B cell (primary cell): ENCODE data around the gene FAM53A. TPM values are rescaled to one million over a fixed set of nuclear protein-coding genes. Genes with fewer than 3 reads are reported as not detected.

Experiments used
- ATAC-seq: fragments of 200-7000 bp; cut with Tn5 transposase; one replicate; pipeline ENCODE4 v1.10.0; 2021; ENCODE audit warnings: low read depth, mild to moderate bottlenecking, moderate number of reproducible peaks, moderate library complexity
- CTCF ChIA-PET: fragments of 350-600 bp; sonication (Branson Sonifier 250); formaldehyde crosslinking; loops from one replicate; lab custom pipeline; 2021; ENCODE audit warnings: antibody characterized with exemption, inconsistent platforms; lab: Charles Lee
- POLR2A ChIA-PET: fragments of 350-600 bp; sonication (Branson Sonifier 250); formaldehyde crosslinking; loops from one replicate; lab custom pipeline; 2021; ENCODE audit warnings: antibody characterized with exemption; lab: Charles Lee
- DNase-seq: peaks from one replicate; pipeline ENCODE4 v3.0.0; 2013
- H2AFZ ChIP-seq: 2 replicates; pipeline ENCODE4 v1.6.1; 2012; ENCODE audit warnings: mild to moderate bottlenecking, low read depth, low read length; ENCODE audit not compliant: insufficient read depth, poor library complexity, severe bottlenecking
- H3K27ac ChIP-seq, 2 donors: 1 replicate in 1 of 2; 2 replicates in 1 of 2; pipeline ENCODE4 v1.5.1; 2012 to 2013; ENCODE audit warnings: low read length in 2 of 2, mild to moderate bottlenecking in 2 of 2, moderate library complexity in 1 of 2
- H3K27me3 ChIP-seq, 4 experiments: fragments of 200-600 bp in 1 of 4; sonication (generic) in 1 of 4; replicated peaks in 1 of 4; 1 replicate in 2 of 4; 2 replicates in 2 of 4; pipeline versions ENCODE4 v1.6.1 to v1.7.0; 2013 to 2016; ENCODE audit warnings: low read length in 3 of 4, mild to moderate bottlenecking in 2 of 4, mixed read lengths in 1 of 4, moderate library complexity in 1 of 4; ENCODE audit not compliant: insufficient read depth in 4 of 4, control insufficient read depth in 3 of 4; ENCODE audit errors: control extremely low read depth in 1 of 4
- H3K36me3 ChIP-seq, 2 experiments: replicated peaks in 1 of 2; 1 replicate in 1 of 2; 2 replicates in 1 of 2; pipeline versions ENCODE4 v1.6.1 to v1.7.1; 2013; ENCODE audit warnings: low read length in 1 of 2; ENCODE audit not compliant: insufficient read depth in 2 of 2, control insufficient read depth in 1 of 2; ENCODE audit errors: control extremely low read depth in 1 of 2, extremely low read depth in 1 of 2
- H3K4me1 ChIP-seq, 2 donors: fragments of 200-600 bp in 1 of 2; sonication (generic) in 1 of 2; 1 replicate in 1 of 2; 2 replicates in 1 of 2; pipeline versions ENCODE4 v1.5.1 to v1.6.1; 2013 to 2017; ENCODE audit warnings: low read length in 2 of 2; ENCODE audit not compliant: control insufficient read depth in 2 of 2, insufficient read depth in 2 of 2
- H3K4me2 ChIP-seq: replicated peaks from 2 replicates; pipeline ENCODE3; 2012; ENCODE audit warnings: mild to moderate bottlenecking, low read depth, low read length; ENCODE audit not compliant: poor library complexity, severe bottlenecking
- H3K4me3 ChIP-seq, 5 experiments: fragments of 200-600 bp in 1 of 5; sonication (generic) in 1 of 5; 1 replicate in 3 of 5; 2 replicates in 2 of 5; pipeline versions ENCODE4 v1.5.1 to v1.7.0; 2011 to 2016; ENCODE audit warnings: low read length in 4 of 5, mild to moderate bottlenecking in 4 of 5, low read depth in 2 of 5, control low read depth in 1 of 5, moderate library complexity in 1 of 5; ENCODE audit not compliant: insufficient read depth in 1 of 5; ENCODE audit errors: control extremely low read depth in 1 of 5, extremely low read depth in 1 of 5
- H3K79me2 ChIP-seq: fragments of 200-600 bp; sonication (generic); one replicate; pipeline ENCODE4 v1.6.0; 2016; ENCODE audit warnings: low read length; ENCODE audit not compliant: control insufficient read depth, insufficient read depth
- H3K9ac ChIP-seq: fragments of 200-600 bp; sonication (generic); 2 replicates; pipeline ENCODE4 v1.6.1; 2017; ENCODE audit warnings: mild to moderate bottlenecking, low read length, moderate library complexity
- H3K9me3 ChIP-seq, 3 donors: one replicate each; pipeline versions ENCODE4 v1.6.1 to v1.7.1; 2013; ENCODE audit warnings: low read length in 2 of 3; ENCODE audit not compliant: control insufficient read depth in 2 of 3, insufficient read depth in 1 of 3; ENCODE audit errors: control extremely low read depth in 1 of 3
- H4K20me1 ChIP-seq: 2 replicates; pipeline ENCODE4 v1.6.0; 2012; ENCODE audit warnings: mild to moderate bottlenecking, low read length; ENCODE audit not compliant: insufficient read depth, control insufficient read depth, poor library complexity, severe bottlenecking
- H3K27ac Mint-ChIP-seq: one replicate; pipeline ENCODE4 v1.8.0; 2021; ENCODE audit warnings: mixed read lengths
- H3K27me3 Mint-ChIP-seq: one replicate; pipeline ENCODE4 v1.8.0; 2021; ENCODE audit warnings: mixed read lengths
- H3K4me1 Mint-ChIP-seq: one replicate; pipeline ENCODE4 v1.8.0; 2021; ENCODE audit warnings: mixed read lengths
- H3K4me3 Mint-ChIP-seq: one replicate; pipeline ENCODE4 v1.8.0; 2021; ENCODE audit warnings: mixed read lengths
- H3K9me3 Mint-ChIP-seq: one replicate; pipeline ENCODE4 v1.8.0; 2022; ENCODE audit warnings: mixed read lengths; ENCODE audit not compliant: insufficient read depth
- CTCF ChIP-seq: fragments of 200-600 bp; IDR thresholded peaks from one replicate; pipeline ENCODE4 v1.8.0; 2022; ENCODE audit warnings: antibody characterized with exemption, mild to moderate bottlenecking
- EZH2 ChIP-seq: IDR thresholded peaks from 2 replicates; pipeline ENCODE4 v1.6.1; 2012; ENCODE audit warnings: borderline replicate concordance, low read depth, mild to moderate bottlenecking, moderate library complexity, low read length; ENCODE audit not compliant: insufficient read depth, poor library complexity, severe bottlenecking
- WGBS: methylation state at CpG from one replicate; pipeline ENCODE4 v1.1.5; 2013; ENCODE audit warnings: missing lambda C conversion rate; ENCODE audit not compliant: insufficient coverage; 5-methylcytosine and 5-hydroxymethylcytosine counted together
- intact Hi-C: fragments of 100-400 bp; cut with micrococcal nuclease; formaldehyde crosslinking; loops from one replicate; pipeline ENCODE4 v1.10.0; 2022
- polyA plus RNA-seq: library from polyadenylated mRNA; depleted of rRNA; stranded (reverse); fragments of >200 nt; gene quantifications from 2 replicates; pipeline ENCODE4 v1.2.3, GENCODE V29; 2012
- total RNA-seq, 2 donors: library from RNA; stranded (reverse); fragments of 120-200 nt in 1 of 2; gene quantifications; 1 replicate in 1 of 2; 2 replicates in 1 of 2; pipeline versions ENCODE4 v1.2.3 to v1.2.4, GENCODE V29; 2013 to 2022

Gene FAM53A
- total and polyA plus RNA-seq, 2 donors (not counting 1 experiment from before 2014, with no cell fraction given), result 2.2 to 4.2 TPM

DNA sequence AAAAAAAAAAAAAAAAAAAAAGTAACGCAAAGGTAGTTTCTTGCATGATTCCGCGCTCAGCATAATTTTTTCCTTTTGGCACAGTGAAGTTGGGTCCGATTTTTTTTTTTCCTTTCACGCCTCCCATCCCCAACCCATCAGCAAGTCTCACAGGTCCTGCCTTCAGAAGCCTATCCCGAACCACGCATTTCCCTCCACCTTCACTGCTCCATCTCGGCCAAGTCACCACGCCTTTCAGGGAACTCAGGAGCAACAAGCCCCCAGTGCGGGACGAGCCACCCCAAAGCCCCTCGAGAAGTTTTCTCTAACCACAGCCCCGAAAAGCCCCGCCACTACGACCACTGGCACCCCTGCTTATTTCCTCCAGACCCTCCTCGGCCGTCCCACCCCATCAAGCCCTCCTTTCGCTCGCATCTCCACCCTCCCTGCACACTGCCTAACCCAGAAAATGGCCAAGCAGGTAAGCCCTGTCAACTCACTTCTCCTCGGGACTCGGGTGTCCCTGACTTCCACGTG is 27.0 kb upstream of the FAM53A start:
- H3K4me1 ChIP-seq, result peaks cover 44 to 50% of the 10 kb centered on the region in 2 donors
- no peak for ATAC-seq
- CTCF ChIA-PET, result interaction anchor here (1.0 to 6.1 kb wide), 4 partner anchors 10 to 145 kb away, joined by 3 to 75 read pairs (median 9); partner anchors contain the start of genes LETM1, TACC3 and TMEM129
- H3K9me3 ChIP-seq, result no peaks in the 10 kb centered on the region
- POLR2A ChIA-PET, result interaction anchor here (0.5 to 3.8 kb wide), 3 partner anchors 11 to 17 kb away, joined by 8 to 61 read pairs (median 12); partner anchors contain the start of genes TACC3 and TMEM129
- H3K79me2 ChIP-seq, result peaks cover 70% of the 10 kb centered on the region
- H3K4me2 ChIP-seq, result peak overlapping the region; percentile 97
- Mint-ChIP-seq H3K4me1 (peaks cover 60% of the 10 kb centered on the region), H3K27ac (peak overlapping the region; percentile 91), H3K9me3 (no peaks in the 10 kb centered on the region), H3K4me3 (peak overlapping the region; percentile 91), H3K27me3 (no peaks in the 10 kb centered on the region)
- H3K36me3 ChIP-seq, result peaks cover 0 to 5% of the 10 kb centered on the region in 2 experiments
- peak overlapping the region; percentile 93 for H3K9ac ChIP-seq
- TF ChIP-seq EZH2 (no peak), CTCF (no peak)
- 19% methylated on average over 22 of the region's 22 CpGs for whole genome bisulfite sequencing
- H4K20me1 ChIP-seq, result peaks cover 37% of the 10 kb centered on the region
- intact Hi-C loops, result loop anchor here (5.0 kb wide), 1 partner anchor 756 kb away; the partner anchor contains the start of gene RNF4
- peak overlapping the region; percentile 64 to 98 (median 92) for H3K4me3 ChIP-seq
- H3K27me3 ChIP-seq, result no peaks in the 10 kb centered on the region
- H2AFZ ChIP-seq, result peak overlapping the region; percentile 84
- DNase-seq, result no peak
- H3K27ac ChIP-seq, result peak overlapping the region; percentile 57 to 99

GRCh38 chr4:1708581-1708980 is 24.5 kb upstream of the FAM53A start:
- no peak for ATAC-seq
- H3K4me1 ChIP-seq, result peaks cover 19 to 25% of the 10 kb centered on the region in 2 donors
- DNase-seq, result no peak
- peaks cover 0 to 12% of the 10 kb centered on the region in 2 experiments for H3K36me3 ChIP-seq
- ChIA-PET CTCF (interaction anchor here (1.3 to 5.5 kb wide), 5 partner anchors 13 to 102 kb away, joined by 3 to 54 read pairs (median 6); no protein-coding TSS in a partner anchor), POLR2A (no interaction called here)
- H3K4me2 ChIP-seq, result no peak overlapping the region
- peaks cover 88% of the 10 kb centered on the region for H3K79me2 ChIP-seq
- H3K4me3 ChIP-seq, result no peak overlapping the region
- H3K27me3 ChIP-seq, result no peaks in the 10 kb centered on the region
- Mint-ChIP-seq H3K4me1 (peaks cover 36% of the 10 kb centered on the region), H3K9me3 (no peaks in the 10 kb centered on the region), H3K27me3 (no peaks in the 10 kb centered on the region), H3K4me3 (no peak overlapping the region), H3K27ac (no peak overlapping the region)
- peaks cover 40% of the 10 kb centered on the region for H4K20me1 ChIP-seq
- intact Hi-C loops, result no loop called here
- no peak overlapping the region for H2AFZ ChIP-seq
- 67% methylated on average over 1 of the region's 1 CpG for WGBS
- no peak for TF ChIP-seq EZH2
- no peak for TF ChIP-seq CTCF
- H3K27ac ChIP-seq, result no peak overlapping the region
- H3K9me3 ChIP-seq, result no peaks in the 10 kb centered on the region
- H3K9ac ChIP-seq, result no peak overlapping the region
